B cell (primary cell): Measurements from ENCODE around the gene GLI3. TPM values are rescaled to one million over a fixed set of nuclear protein-coding genes. Genes with fewer than 3 reads are reported as not detected.

Experiments used
- ATAC-seq: fragments of 200-7000 bp; cut with Tn5 transposase; one replicate; pipeline ENCODE4 v1.10.0; 2021; ENCODE audit warnings: low read depth, mild to moderate bottlenecking, moderate number of reproducible peaks, moderate library complexity
- CTCF ChIA-PET: fragments of 350-600 bp; sonication (Branson Sonifier 250); formaldehyde crosslinking; loops from one replicate; lab custom pipeline; 2021; ENCODE audit warnings: antibody characterized with exemption, inconsistent platforms; lab: Charles Lee
- POLR2A ChIA-PET: fragments of 350-600 bp; sonication (Branson Sonifier 250); formaldehyde crosslinking; loops from one replicate; lab custom pipeline; 2021; ENCODE audit warnings: antibody characterized with exemption; lab: Charles Lee
- DNase-seq: peaks from one replicate; pipeline ENCODE4 v3.0.0; 2013
- H2AFZ ChIP-seq: 2 replicates; pipeline ENCODE4 v1.6.1; 2012; ENCODE audit warnings: mild to moderate bottlenecking, low read depth, low read length; ENCODE audit not compliant: insufficient read depth, poor library complexity, severe bottlenecking
- H3K27ac ChIP-seq, 2 donors: 1 replicate in 1 of 2; 2 replicates in 1 of 2; pipeline ENCODE4 v1.5.1; 2012 to 2013; ENCODE audit warnings: low read length in 2 of 2, mild to moderate bottlenecking in 2 of 2, moderate library complexity in 1 of 2
- H3K27me3 ChIP-seq, 4 experiments: fragments of 200-600 bp in 1 of 4; sonication (generic) in 1 of 4; replicated peaks in 1 of 4; 1 replicate in 2 of 4; 2 replicates in 2 of 4; pipeline versions ENCODE4 v1.6.1 to v1.7.0; 2013 to 2016; ENCODE audit warnings: low read length in 3 of 4, mild to moderate bottlenecking in 2 of 4, mixed read lengths in 1 of 4, moderate library complexity in 1 of 4; ENCODE audit not compliant: insufficient read depth in 4 of 4, control insufficient read depth in 3 of 4; ENCODE audit errors: control extremely low read depth in 1 of 4
- H3K36me3 ChIP-seq, 2 experiments: replicated peaks in 1 of 2; 1 replicate in 1 of 2; 2 replicates in 1 of 2; pipeline versions ENCODE4 v1.6.1 to v1.7.1; 2013; ENCODE audit warnings: low read length in 1 of 2; ENCODE audit not compliant: insufficient read depth in 2 of 2, control insufficient read depth in 1 of 2; ENCODE audit errors: control extremely low read depth in 1 of 2, extremely low read depth in 1 of 2
- H3K4me1 ChIP-seq, 2 donors: fragments of 200-600 bp in 1 of 2; sonication (generic) in 1 of 2; 1 replicate in 1 of 2; 2 replicates in 1 of 2; pipeline versions ENCODE4 v1.5.1 to v1.6.1; 2013 to 2017; ENCODE audit warnings: low read length in 2 of 2; ENCODE audit not compliant: control insufficient read depth in 2 of 2, insufficient read depth in 2 of 2
- H3K4me2 ChIP-seq: replicated peaks from 2 replicates; pipeline ENCODE3; 2012; ENCODE audit warnings: mild to moderate bottlenecking, low read depth, low read length; ENCODE audit not compliant: poor library complexity, severe bottlenecking
- H3K4me3 ChIP-seq, 5 experiments: fragments of 200-600 bp in 1 of 5; sonication (generic) in 1 of 5; 1 replicate in 3 of 5; 2 replicates in 2 of 5; pipeline versions ENCODE4 v1.5.1 to v1.7.0; 2011 to 2016; ENCODE audit warnings: low read length in 4 of 5, mild to moderate bottlenecking in 4 of 5, low read depth in 2 of 5, control low read depth in 1 of 5, moderate library complexity in 1 of 5; ENCODE audit not compliant: insufficient read depth in 1 of 5; ENCODE audit errors: control extremely low read depth in 1 of 5, extremely low read depth in 1 of 5
- H3K79me2 ChIP-seq: fragments of 200-600 bp; sonication (generic); one replicate; pipeline ENCODE4 v1.6.0; 2016; ENCODE audit warnings: low read length; ENCODE audit not compliant: control insufficient read depth, insufficient read depth
- H3K9ac ChIP-seq: fragments of 200-600 bp; sonication (generic); 2 replicates; pipeline ENCODE4 v1.6.1; 2017; ENCODE audit warnings: mild to moderate bottlenecking, low read length, moderate library complexity
- H3K9me3 ChIP-seq, 3 donors: one replicate each; pipeline versions ENCODE4 v1.6.1 to v1.7.1; 2013; ENCODE audit warnings: low read length in 2 of 3; ENCODE audit not compliant: control insufficient read depth in 2 of 3, insufficient read depth in 1 of 3; ENCODE audit errors: control extremely low read depth in 1 of 3
- H4K20me1 ChIP-seq: 2 replicates; pipeline ENCODE4 v1.6.0; 2012; ENCODE audit warnings: mild to moderate bottlenecking, low read length; ENCODE audit not compliant: insufficient read depth, control insufficient read depth, poor library complexity, severe bottlenecking
- H3K27ac Mint-ChIP-seq: one replicate; pipeline ENCODE4 v1.8.0; 2021; ENCODE audit warnings: mixed read lengths
- H3K27me3 Mint-ChIP-seq: one replicate; pipeline ENCODE4 v1.8.0; 2021; ENCODE audit warnings: mixed read lengths
- H3K4me1 Mint-ChIP-seq: one replicate; pipeline ENCODE4 v1.8.0; 2021; ENCODE audit warnings: mixed read lengths
- H3K4me3 Mint-ChIP-seq: one replicate; pipeline ENCODE4 v1.8.0; 2021; ENCODE audit warnings: mixed read lengths
- H3K9me3 Mint-ChIP-seq: one replicate; pipeline ENCODE4 v1.8.0; 2022; ENCODE audit warnings: mixed read lengths; ENCODE audit not compliant: insufficient read depth
- CTCF ChIP-seq: fragments of 200-600 bp; IDR thresholded peaks from one replicate; pipeline ENCODE4 v1.8.0; 2022; ENCODE audit warnings: antibody characterized with exemption, mild to moderate bottlenecking
- EZH2 ChIP-seq: IDR thresholded peaks from 2 replicates; pipeline ENCODE4 v1.6.1; 2012; ENCODE audit warnings: borderline replicate concordance, low read depth, mild to moderate bottlenecking, moderate library complexity, low read length; ENCODE audit not compliant: insufficient read depth, poor library complexity, severe bottlenecking
- WGBS: methylation state at CpG from one replicate; pipeline ENCODE4 v1.1.5; 2013; ENCODE audit warnings: missing lambda C conversion rate; ENCODE audit not compliant: insufficient coverage; 5-methylcytosine and 5-hydroxymethylcytosine counted together
- intact Hi-C: fragments of 100-400 bp; cut with micrococcal nuclease; formaldehyde crosslinking; loops from one replicate; pipeline ENCODE4 v1.10.0; 2022
- polyA plus RNA-seq: library from polyadenylated mRNA; depleted of rRNA; stranded (reverse); fragments of >200 nt; gene quantifications from 2 replicates; pipeline ENCODE4 v1.2.3, GENCODE V29; 2012
- total RNA-seq, 2 donors: library from RNA; stranded (reverse); fragments of 120-200 nt in 1 of 2; gene quantifications; 1 replicate in 1 of 2; 2 replicates in 1 of 2; pipeline versions ENCODE4 v1.2.3 to v1.2.4, GENCODE V29; 2013 to 2022

GLI3 gene
- total and polyA plus RNA-seq, 2 donors (not counting 1 experiment from before 2014, with no cell fraction given) = not detected

DNA sequence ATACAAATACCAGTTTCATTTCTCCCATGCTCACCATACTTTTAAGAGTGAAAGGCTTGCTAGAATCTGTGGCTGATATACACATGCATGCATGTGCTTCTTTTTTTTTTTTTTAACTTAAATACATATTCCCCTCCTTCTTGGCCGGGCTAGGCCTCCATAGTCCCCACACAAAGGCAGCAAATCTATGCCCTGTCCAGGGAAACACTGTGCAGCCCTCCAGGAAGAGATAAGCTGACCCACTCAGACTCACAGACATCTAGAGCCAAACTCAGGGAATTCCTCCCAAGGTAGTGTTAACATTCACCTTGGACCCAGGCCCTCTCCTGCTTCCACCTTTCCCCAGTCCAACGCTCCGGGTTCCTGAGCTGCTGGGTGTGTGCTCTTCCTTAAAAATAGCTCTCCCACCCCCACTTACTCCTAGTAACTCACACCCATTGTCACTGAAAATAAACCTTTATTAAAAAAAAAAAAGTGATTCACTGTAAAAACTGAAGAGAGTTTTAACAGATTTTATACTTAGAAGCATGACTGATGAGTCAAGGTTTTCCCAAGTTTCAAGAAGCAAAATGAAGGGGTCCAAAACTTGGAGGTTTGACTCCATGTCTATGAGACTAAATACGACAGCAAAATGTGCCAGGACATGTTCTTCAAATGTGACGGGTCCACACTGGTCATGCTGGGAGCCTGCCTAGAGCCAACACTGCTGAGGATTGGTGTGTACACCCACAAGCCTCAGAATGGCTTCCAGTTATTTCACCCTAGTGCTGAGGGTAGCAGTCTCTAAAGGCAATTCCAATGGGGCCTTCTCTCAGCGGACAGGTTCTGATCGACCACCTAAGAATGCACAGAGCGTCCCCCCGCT is 159.5 kb downstream of the GLI3 start:
- Histone ChIP-seq H3K4me1 (no peaks in the 10 kb centered on the region), H3K79me2 (no peaks in the 10 kb centered on the region), H4K20me1 (no peaks in the 10 kb centered on the region), H3K4me2 (no peak overlapping the region), H3K9me3 (no peaks in the 10 kb centered on the region), H3K9ac (no peak overlapping the region), H3K27me3 (peaks cover 0 to 3% (median 0%) of the 10 kb centered on the region in 4 experiments), H3K4me3 (no peak overlapping the region), H3K27ac (no peak overlapping the region), H2AFZ (no peak overlapping the region), H3K36me3 (no peaks in the 10 kb centered on the region)
- WGBS = 91% methylated on average over 5 of the region's 9 CpGs
- TF ChIP-seq CTCF (no peak), EZH2 (no peak)
- ATAC-seq = no peak
- Mint-ChIP-seq H3K4me3 (no peak overlapping the region), H3K27ac (no peak overlapping the region), H3K4me1 (peaks cover 2% of the 10 kb centered on the region), H3K9me3 (no peaks in the 10 kb centered on the region), H3K27me3 (peaks cover 8% of the 10 kb centered on the region)
- ChIA-PET POLR2A (no interaction called here), CTCF (no interaction called here)
- no peak for DNase-seq
- intact Hi-C loops = no loop called here

DNA sequence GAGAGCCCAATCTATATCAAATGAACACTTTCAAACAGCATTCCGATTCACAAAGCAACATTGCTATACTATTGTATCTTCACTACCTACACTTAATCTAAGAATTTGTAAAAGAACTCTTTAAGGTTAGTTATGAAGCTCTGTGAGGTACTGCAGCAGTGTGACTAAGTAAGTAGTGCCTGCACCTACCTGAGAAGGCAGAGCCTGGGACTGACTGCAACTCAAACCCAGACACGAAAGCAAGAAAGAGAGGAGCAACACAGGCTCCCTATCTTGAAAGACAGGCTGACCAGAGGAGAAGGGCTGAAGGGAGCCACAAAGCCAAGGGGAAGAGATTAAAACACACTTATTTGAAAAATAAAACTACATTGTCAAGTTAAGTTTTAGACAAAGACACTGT is 160.1 kb downstream of the GLI3 start:
- Histone ChIP-seq H2AFZ (no peak overlapping the region), H4K20me1 (no peaks in the 10 kb centered on the region), H3K4me3 (no peak overlapping the region), H3K79me2 (no peaks in the 10 kb centered on the region), H3K27ac (no peak overlapping the region), H3K4me2 (no peak overlapping the region), H3K36me3 (no peaks in the 10 kb centered on the region), H3K27me3 (no peaks in the 10 kb centered on the region), H3K9me3 (no peaks in the 10 kb centered on the region), H3K9ac (no peak overlapping the region), H3K4me1 (no peaks in the 10 kb centered on the region)
- no CpG with 5 or more reads among the region's 2 CpGs for WGBS
- ATAC-seq (no peak), DNase-seq (no peak)
- TF ChIP-seq EZH2 = no peak
- TF ChIP-seq CTCF = no peak
- intact Hi-C loops = no loop called here
- Mint-ChIP-seq H3K27me3 (peaks cover 3% of the 10 kb centered on the region), H3K9me3 (no peaks in the 10 kb centered on the region), H3K4me1 (peaks cover 2% of the 10 kb centered on the region), H3K27ac (no peak overlapping the region), H3K4me3 (no peak overlapping the region)
- CTCF ChIA-PET = no interaction called here
- POLR2A ChIA-PET = no interaction called here
